ENCODE results near the gene LMF2.

The LMF2 gene

GRCh38 chr22:50481045-50481439 is 26.5 kb downstream of the LMF2 start:
- no peak for DNase-seq

- DNase-seq = no peak
Observed at GRCh38 chr22:50479721-50480120, 27.8 kb downstream of the LMF2 start.

GRCh38 chr22:50477923-50478322 is 29.6 kb downstream of the LMF2 start:
- DNase-seq = no peak

GRCh38 chr22:50476868-50477267 is 30.6 kb downstream of the LMF2 start:
- DNase-seq = no peak

GRCh38 chr22:50475652-50476002 is 31.9 kb downstream of the LMF2 start:
- no peak for DNase-seq

- DNase-seq = peak; percentile 82 to 88
Observed at GRCh38 chr22:50474710-50475651, 32.5 kb downstream of the LMF2 start, which contains the start of gene SBF1. Gene SBF1 (minus strand): TSS chr22:50475035. CDS start chr22:50474840, 195 bp downstream.

GRCh38 chr22:50473855-50474671 is 33.4 kb downstream of the LMF2 start:
- DNase-seq = no peak

GRCh38 chr22:50473088-50473487 is 34.4 kb downstream of the LMF2 start:
- no peak for DNase-seq

- no peak for DNase-seq
Observed at GRCh38 chr22:50471962-50472361, 35.5 kb downstream of the LMF2 start.

- no peak for DNase-seq
Observed at GRCh38 chr22:50471197-50471847, 36.2 kb downstream of the LMF2 start.

GRCh38 chr22:50470491-50470890 is 37.0 kb downstream of the LMF2 start:
- DNase-seq = no peak

- DNase-seq = peak; percentile 75 to 83
Observed at GRCh38 chr22:50469377-50470305, 37.9 kb downstream of the LMF2 start.

- DNase-seq = no peak
Observed at GRCh38 chr22:50468626-50469025, 38.9 kb downstream of the LMF2 start.

- no peak for DNase-seq
Observed at GRCh38 chr22:50467773-50468440, 39.6 kb downstream of the LMF2 start.

- no peak for DNase-seq
Observed at GRCh38 chr22:50467341-50467740, 40.2 kb downstream of the LMF2 start.

- DNase-seq = no peak
Observed at GRCh38 chr22:50465066-50465930, 42.2 kb downstream of the LMF2 start.

GRCh38 chr22:50464451-50464850 is 43.1 kb downstream of the LMF2 start:
- DNase-seq = no peak

- no peak for DNase-seq
Observed at GRCh38 chr22:50463188-50463900, 44.2 kb downstream of the LMF2 start.

- DNase-seq = no peak
Observed at GRCh38 chr22:50461979-50462540, 45.4 kb downstream of the LMF2 start.
